ENCODE data around the gene RAB19. TPM values are rescaled to one million over a fixed set of nuclear protein-coding genes. Genes with fewer than 3 reads are reported as not detected.

RAB19 gene
- total RNA-seq, 1 experiment from 2014 or later, result 0.92 TPM

GRCh38 chr7:140426130-140426529 lies 22.3 kb downstream of the RAB19 start:
- POLR2A ChIA-PET, result no interaction called here
- no peak for DNase-seq (ENCODE audit: low read depth, low spot score)
- H3K27ac ChIP-seq (ENCODE audit: low read length), result no peak overlapping the region
- TF ChIP-seq CTCF (IDR thresholded peaks at IDR 0.05), result no peak
- TF ChIP-seq REST (IDR thresholded peaks at IDR 0.05; ENCODE audit: insufficient read depth in 1 of 2, low read depth in 2 of 2, low read length in 1 of 2), result no peak
- no peak for TF ChIP-seq POLR2AphosphoS5 (IDR thresholded peaks at IDR 0.05; ENCODE audit: low read depth, low read length)
- no peak for TF ChIP-seq SIN3A (IDR thresholded peaks at IDR 0.05; ENCODE audit: borderline replicate concordance, insufficient read depth, low read depth, low read length)
- TF ChIP-seq TCF7L2 (IDR thresholded peaks at IDR 0.05; ENCODE audit: low read depth, low read length), result no peak
- intact Hi-C loops (cut with micrococcal nuclease; ENCODE audit: unreplicated experiment) (no loop called here), in situ Hi-C loops (cut with HindIII; ENCODE audit: low pct_unique_long_range_greater_than_20kb, low sequenced_read_pairs) (no loop called here)
- no peaks in the 10 kb centered on the region for H3K9me3 ChIP-seq (ENCODE audit: control insufficient read depth, insufficient read depth, low read depth, low read length)
- H3K4me1 ChIP-seq (ENCODE audit: control insufficient read depth, insufficient read depth, low read length), result no peaks in the 10 kb centered on the region
- H3K4me3 ChIP-seq (ENCODE audit: low read depth in 2 of 2, low read length in 2 of 2), result no peak overlapping the region
- no peaks in the 10 kb centered on the region for H3K36me3 ChIP-seq (ENCODE audit: control insufficient read depth, insufficient read depth, low read length)
- no peak for ATAC-seq
- H3K27me3 ChIP-seq (ENCODE audit: control insufficient read depth, insufficient read depth, low read length), result no peaks in the 10 kb centered on the region
- BruUV-seq (replicated peaks), result no TSS peak
- CTCF ChIA-PET, result no interaction called here

GRCh38 chr7:140433396-140433795 lies 29.5 kb downstream of the RAB19 start:
- intact Hi-C loops (cut with micrococcal nuclease; ENCODE audit: unreplicated experiment), result no loop called here
- ChIA-PET CTCF (interaction anchor here (0.9 kb wide), 1 partner anchor 11 kb away, joined by 3 read pairs; no protein-coding TSS in a partner anchor), POLR2A (no interaction called here)
- Histone ChIP-seq H3K36me3 (ENCODE audit: control insufficient read depth, insufficient read depth, low read length) (no peaks in the 10 kb centered on the region), H3K4me3 (ENCODE audit: low read depth in 2 of 2, low read length in 2 of 2) (no peak overlapping the region), H3K27me3 (ENCODE audit: control insufficient read depth, insufficient read depth, low read length) (no peaks in the 10 kb centered on the region), H3K27ac (ENCODE audit: low read length) (no peak overlapping the region), H3K4me1 (ENCODE audit: control insufficient read depth, insufficient read depth, low read length) (no peaks in the 10 kb centered on the region), H3K9me3 (ENCODE audit: control insufficient read depth, insufficient read depth, low read depth, low read length) (no peaks in the 10 kb centered on the region)
- in situ Hi-C loops (cut with HindIII; ENCODE audit: low pct_unique_long_range_greater_than_20kb, low sequenced_read_pairs), result no loop called here
- TF ChIP-seq SIN3A (IDR thresholded peaks at IDR 0.05; ENCODE audit: borderline replicate concordance, insufficient read depth, low read depth, low read length), result no peak
- DNase-seq (ENCODE audit: low read depth, low spot score) (no peak), ATAC-seq (0 out of 2 replicates have a peak, but pooled peaks have one; percentile 30)
- no TSS peak for BruUV-seq (replicated peaks)

GRCh38 chr7:140435252-140435895 lies 31.5 kb downstream of the RAB19 start:
- no peak for TF ChIP-seq TCF7L2 (IDR thresholded peaks at IDR 0.05; ENCODE audit: low read depth, low read length)
- no peak for TF ChIP-seq CTCF (IDR thresholded peaks at IDR 0.05)
- no peak for TF ChIP-seq REST (IDR thresholded peaks at IDR 0.05; ENCODE audit: insufficient read depth in 1 of 2, low read depth in 2 of 2, low read length in 1 of 2)
- no peak for TF ChIP-seq SIN3A (IDR thresholded peaks at IDR 0.05; ENCODE audit: borderline replicate concordance, insufficient read depth, low read depth, low read length)
- no peak for TF ChIP-seq POLR2AphosphoS5 (IDR thresholded peaks at IDR 0.05; ENCODE audit: low read depth, low read length)
- intact Hi-C loops (cut with micrococcal nuclease; ENCODE audit: unreplicated experiment) (no loop called here), in situ Hi-C loops (cut with HindIII; ENCODE audit: low pct_unique_long_range_greater_than_20kb, low sequenced_read_pairs) (no loop called here)
- POLR2A ChIA-PET, result no interaction called here
- Histone ChIP-seq H3K36me3 (ENCODE audit: control insufficient read depth, insufficient read depth, low read length) (no peaks in the 10 kb centered on the region), H3K4me1 (ENCODE audit: control insufficient read depth, insufficient read depth, low read length) (no peaks in the 10 kb centered on the region), H3K4me3 (ENCODE audit: low read depth in 2 of 2, low read length in 2 of 2) (no peak overlapping the region), H3K27ac (ENCODE audit: low read length) (no peak overlapping the region), H3K27me3 (ENCODE audit: control insufficient read depth, insufficient read depth, low read length) (no peaks in the 10 kb centered on the region), H3K9me3 (ENCODE audit: control insufficient read depth, insufficient read depth, low read depth, low read length) (no peaks in the 10 kb centered on the region)
- DNase-seq (ENCODE audit: low read depth, low spot score) (no peak), ATAC-seq (no peak)
- CTCF ChIA-PET, result no interaction called here
- BruUV-seq (replicated peaks), result no TSS peak
